Tibial artery (tissue), 4 donors: ENCODE data around the gene ABCB8.

ENCODE experiments used
- DNase-seq, 2 donors: peaks; one replicate each; pipeline ENCODE4 v3.0.0-alpha.2; 2019
- H3K27ac ChIP-seq, 2 donors: fragments of 200-600 bp; sonication (generic) in 1 of 2; 1 replicate in 1 of 2; 2 replicates in 1 of 2; pipeline ENCODE4 v1.5.1; 2018 to 2019; ENCODE audit warnings: mild to moderate bottlenecking in 1 of 2
- H3K27me3 ChIP-seq, 2 donors: fragments of 200-600 bp; sonication (generic) in 1 of 2; one replicate each; pipeline versions ENCODE4 v1.5.1 to v1.6.0; 2016 to 2019
- H3K36me3 ChIP-seq, 3 donors: fragments of 200-600 bp; sonication (generic) in 2 of 3; one replicate each; pipeline ENCODE4 v1.5.1; 2016 to 2019; ENCODE audit warnings: mild to moderate bottlenecking in 2 of 3
- H3K4me1 ChIP-seq, 4 donors: fragments of 200-600 bp; sonication (generic) in 2 of 4; 1 replicate in 3 of 4; 2 replicates in 1 of 4; pipeline ENCODE4 v1.5.1; 2016 to 2019
- H3K4me3 ChIP-seq, 2 donors: fragments of 200-600 bp; sonication (generic) in 1 of 2; 1 replicate in 1 of 2; 2 replicates in 1 of 2; pipeline ENCODE4 v1.5.1; 2018 to 2019; ENCODE audit warnings: mild to moderate bottlenecking in 2 of 2
- H3K9me3 ChIP-seq, 3 donors: fragments of 200-600 bp; sonication (generic) in 1 of 3; one replicate each; pipeline ENCODE4 v1.5.1; 2016 to 2019
- intact Hi-C: fragments of 100-400 bp; cut with DNase I; formaldehyde crosslinking; loops from one replicate; pipeline ENCODE4 v1.15.0; 2023; ENCODE audit warnings: low total_unique reads
- TF ChIP-seq, protein P1 (sequence below), 2 experiments: fragments of 200-600 bp in 1 of 2; fragments of 450-650 bp in 1 of 2; IDR thresholded peaks; one replicate each; pipeline ENCODE4 v1.5.1; 2017 to 2019; ENCODE audit warnings: antibody characterized with exemption in 2 of 2, mild to moderate bottlenecking in 1 of 2, moderate library complexity in 1 of 2

ABCB8 gene

GRCh38 chr7:151003572-151003971 lies 24.7 kb upstream of the ABCB8 start:
- no peak for DNase-seq
- Histone ChIP-seq H3K36me3 (no peaks in the 10 kb centered on the region), H3K9me3 (no peaks in the 10 kb centered on the region), H3K27ac (no peak overlapping the region), H3K27me3 (peaks cover 0 to 49% of the 10 kb centered on the region in 2 donors), H3K4me3 (no peak overlapping the region), H3K4me1 (peaks cover 0 to 7% (median 0%) of the 10 kb centered on the region in 4 donors)
- TF ChIP-seq, protein P1, sequence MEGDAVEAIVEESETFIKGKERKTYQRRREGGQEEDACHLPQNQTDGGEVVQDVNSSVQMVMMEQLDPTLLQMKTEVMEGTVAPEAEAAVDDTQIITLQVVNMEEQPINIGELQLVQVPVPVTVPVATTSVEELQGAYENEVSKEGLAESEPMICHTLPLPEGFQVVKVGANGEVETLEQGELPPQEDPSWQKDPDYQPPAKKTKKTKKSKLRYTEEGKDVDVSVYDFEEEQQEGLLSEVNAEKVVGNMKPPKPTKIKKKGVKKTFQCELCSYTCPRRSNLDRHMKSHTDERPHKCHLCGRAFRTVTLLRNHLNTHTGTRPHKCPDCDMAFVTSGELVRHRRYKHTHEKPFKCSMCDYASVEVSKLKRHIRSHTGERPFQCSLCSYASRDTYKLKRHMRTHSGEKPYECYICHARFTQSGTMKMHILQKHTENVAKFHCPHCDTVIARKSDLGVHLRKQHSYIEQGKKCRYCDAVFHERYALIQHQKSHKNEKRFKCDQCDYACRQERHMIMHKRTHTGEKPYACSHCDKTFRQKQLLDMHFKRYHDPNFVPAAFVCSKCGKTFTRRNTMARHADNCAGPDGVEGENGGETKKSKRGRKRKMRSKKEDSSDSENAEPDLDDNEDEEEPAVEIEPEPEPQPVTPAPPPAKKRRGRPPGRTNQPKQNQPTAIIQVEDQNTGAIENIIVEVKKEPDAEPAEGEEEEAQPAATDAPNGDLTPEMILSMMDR (IDR thresholded peaks at IDR 0.05), result no peak
- intact Hi-C loops, result no loop called here

GRCh38 chr7:151005566-151005965 lies 22.7 kb upstream of the ABCB8 start:
- no peaks in the 10 kb centered on the region for H3K36me3 ChIP-seq
- H3K9me3 ChIP-seq, result no peaks in the 10 kb centered on the region
- TF ChIP-seq, protein P1 (IDR thresholded peaks at IDR 0.05), result no peak
- H3K27me3 ChIP-seq, result peaks cover 0 to 52% of the 10 kb centered on the region in 2 donors
- H3K4me3 ChIP-seq, result no peak overlapping the region
- no peak for DNase-seq
- no peak overlapping the region for H3K27ac ChIP-seq
- intact Hi-C loops, result loop anchor here (5.0 kb wide), 1 partner anchor 108 kb away; no protein-coding TSS in a partner anchor
- H3K4me1 ChIP-seq, result peaks cover 0 to 11% (median 0%) of the 10 kb centered on the region in 4 donors

DNA sequence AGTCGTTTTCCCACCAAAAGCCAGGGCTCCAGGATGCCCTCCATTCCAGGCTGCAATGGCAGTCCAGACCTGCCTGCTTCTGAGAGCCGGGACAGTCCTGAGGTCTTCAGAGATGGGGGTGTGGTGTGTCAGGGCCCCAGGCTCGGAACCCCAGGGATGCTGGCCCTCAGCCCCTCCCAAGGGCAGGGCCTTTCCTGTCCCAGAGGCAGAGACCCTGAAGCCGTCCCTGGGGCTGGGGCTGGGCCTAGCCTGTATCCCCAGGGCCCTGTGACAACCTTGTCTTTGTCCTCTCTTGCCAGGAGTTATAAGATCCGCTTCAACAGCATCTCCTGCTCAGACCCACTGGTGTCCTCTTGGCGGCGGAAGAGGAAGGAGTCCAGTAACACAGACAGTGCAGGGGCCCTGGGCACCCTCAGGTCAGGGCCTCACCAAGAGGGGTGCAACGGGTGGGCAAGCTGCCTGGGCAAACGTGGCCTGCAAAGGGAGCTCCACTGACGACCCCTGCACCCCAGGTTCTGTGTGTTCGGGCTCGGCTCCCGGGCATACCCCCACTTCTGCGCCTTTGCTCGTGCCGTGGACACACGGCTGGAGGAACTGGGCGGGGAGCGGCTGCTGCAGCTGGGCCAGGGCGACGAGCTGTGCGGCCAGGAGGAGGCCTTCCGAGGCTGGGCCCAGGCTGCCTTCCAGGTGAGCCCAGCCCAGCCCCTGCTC lies 21.5 kb upstream of the ABCB8 start:
- intact Hi-C loops, result loop anchor here (5.0 kb wide), 1 partner anchor 109 kb away; no protein-coding TSS in a partner anchor
- peaks cover 0 to 49% of the 10 kb centered on the region in 2 donors for H3K27me3 ChIP-seq
- no peak overlapping the region for H3K27ac ChIP-seq
- no peaks in the 10 kb centered on the region for H3K9me3 ChIP-seq
- H3K4me3 ChIP-seq, result no peak overlapping the region
- no peaks in the 10 kb centered on the region for H3K36me3 ChIP-seq
- TF ChIP-seq, protein P1 (IDR thresholded peaks at IDR 0.05), result no peak
- peaks cover 0 to 11% (median 0%) of the 10 kb centered on the region in 4 donors for H3K4me1 ChIP-seq
- no peak for DNase-seq

DNA sequence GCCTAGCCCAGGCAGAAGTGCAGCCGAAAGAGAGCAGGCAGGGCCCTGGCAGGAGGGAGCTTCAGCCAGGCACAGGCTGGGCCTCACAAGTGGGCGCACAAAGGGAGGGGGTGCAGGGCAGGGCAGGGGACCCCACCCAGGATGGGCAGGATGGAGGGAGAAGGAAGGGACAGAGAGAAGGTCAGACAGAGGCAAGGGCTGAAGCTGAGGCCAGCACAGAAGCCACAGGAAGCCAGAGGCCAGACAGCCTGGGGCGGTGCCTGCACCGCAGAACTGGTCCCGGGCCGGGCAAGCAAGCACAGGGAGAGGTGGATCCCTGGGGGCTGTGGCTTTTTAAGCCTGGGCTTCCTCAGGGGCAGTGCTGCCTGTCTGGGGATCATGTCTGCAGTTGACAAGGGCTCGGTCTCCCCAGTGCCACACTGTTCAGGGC lies 20.8 kb upstream of the ABCB8 start:
- Histone ChIP-seq H3K36me3 (no peaks in the 10 kb centered on the region), H3K27me3 (peaks cover 0 to 52% of the 10 kb centered on the region in 2 donors), H3K9me3 (no peaks in the 10 kb centered on the region), H3K4me3 (no peak overlapping the region), H3K27ac (no peak overlapping the region), H3K4me1 (peaks cover 0 to 11% (median 0%) of the 10 kb centered on the region in 4 donors)
- DNase-seq, result peak in 1 of 2 donors; percentile 50
- intact Hi-C loops, result loop anchor here (5.0 kb wide), 1 partner anchor 110 kb away; no protein-coding TSS in a partner anchor
- TF ChIP-seq, protein P1 (IDR thresholded peaks at IDR 0.05), result no peak

- no peaks in the 10 kb centered on the region for H3K9me3 ChIP-seq
- no peak overlapping the region for H3K4me3 ChIP-seq
- intact Hi-C loops, result loop anchor here (5.0 kb wide), 1 partner anchor 111 kb away; no protein-coding TSS in a partner anchor
- H3K4me1 ChIP-seq, result peaks cover 0 to 16% (median 3%) of the 10 kb centered on the region in 4 donors
- H3K27me3 ChIP-seq, result peaks cover 0 to 57% of the 10 kb centered on the region in 2 donors
- H3K27ac ChIP-seq, result no peak overlapping the region
- no peak for DNase-seq
- H3K36me3 ChIP-seq, result no peaks in the 10 kb centered on the region
- TF ChIP-seq, protein P1 (IDR thresholded peaks at IDR 0.05), result no peak
Measured at GRCh38 chr7:151008143-151008510, 20.1 kb upstream of the ABCB8 start.
